Hepatocyte (in vitro differentiated cells): ENCODE results near the gene KCNK6. TPM values are rescaled to one million over a fixed set of nuclear protein-coding genes. Genes with fewer than 3 reads are reported as not detected.
A peak's percentile ranks its signal among the peaks of the same experiment; 100 is the strongest.

ENCODE experiments used
- DNase-seq: peaks from one replicate; pipeline ENCODE4 v3.0.0-alpha.2; 2016; ENCODE audit warnings: low spot score
- H2AFZ ChIP-seq: fragments of 200-600 bp; sonication (generic); 2 replicates; pipeline ENCODE4 v1.6.0; 2016; ENCODE audit warnings: antibody characterized with exemption, mild to moderate bottlenecking
- H3K27ac ChIP-seq: fragments of 200-600 bp; sonication (generic); 2 replicates; pipeline ENCODE4 v1.5.1; 2016; ENCODE audit warnings: mild to moderate bottlenecking
- H3K27me3 ChIP-seq: fragments of 200-600 bp; sonication (generic); 2 replicates; pipeline ENCODE4 v1.6.1; 2016
- H3K36me3 ChIP-seq: fragments of 200-600 bp; sonication (generic); replicated peaks from 2 replicates; pipeline ENCODE4 v1.5.1; 2016; ENCODE audit warnings: low read depth; ENCODE audit not compliant: insufficient read depth
- H3K4me1 ChIP-seq: fragments of 200-600 bp; sonication (generic); 2 replicates; pipeline ENCODE4 v1.5.1; 2016; ENCODE audit warnings: mild to moderate bottlenecking, moderate library complexity; ENCODE audit not compliant: insufficient read depth
- H3K4me2 ChIP-seq: fragments of 200-600 bp; sonication (generic); 2 replicates; pipeline ENCODE4 v1.6.0; 2016
- H3K4me3 ChIP-seq: fragments of 200-600 bp; sonication (generic); 2 replicates; pipeline ENCODE4 v1.5.1; 2016; ENCODE audit warnings: mild to moderate bottlenecking
- H3K79me2 ChIP-seq: fragments of 200-600 bp; sonication (generic); 2 replicates; pipeline ENCODE4 v1.6.0; 2017; ENCODE audit warnings: mild to moderate bottlenecking
- H3K9me2 ChIP-seq: fragments of 200-600 bp; sonication (generic); replicated peaks from 2 replicates; pipeline ENCODE4 v1.6.0; 2017; ENCODE audit warnings: mild to moderate bottlenecking; ENCODE audit not compliant: insufficient read depth
- H3K9me3 ChIP-seq: fragments of 200-600 bp; sonication (generic); 2 replicates; pipeline ENCODE4 v1.5.1; 2016; ENCODE audit warnings: low read depth, mild to moderate bottlenecking
- H4K20me1 ChIP-seq: fragments of 200-600 bp; sonication (generic); 2 replicates; pipeline ENCODE4 v1.6.0; 2016; ENCODE audit warnings: mild to moderate bottlenecking; ENCODE audit not compliant: insufficient read depth, poor library complexity, severe bottlenecking
- EZH2 ChIP-seq: fragments of 200-600 bp; sonication (generic); IDR thresholded peaks from 2 replicates; pipeline ENCODE4 v1.6.1; 2016; ENCODE audit warnings: antibody characterized with exemption, mild to moderate bottlenecking, borderline replicate concordance
- EZH2phosphoT487 ChIP-seq: fragments of 200-600 bp; sonication (generic); IDR thresholded peaks from one replicate; pipeline ENCODE4 v1.6.1; 2018; ENCODE audit warnings: antibody characterized with exemption, mild to moderate bottlenecking, low read depth, moderate library complexity; ENCODE audit not compliant: unreplicated experiment, severe bottlenecking
- WGBS: methylation state at CpG from one replicate; pipeline ENCODE4 v1.1.6; 2016; ENCODE audit warnings: low lambda C conversion rate; ENCODE audit errors: missing lambda C conversion rate; 5-methylcytosine and 5-hydroxymethylcytosine counted together
- polyA plus RNA-seq: library from polyadenylated mRNA; unstranded; fragments of >200 nt; fragmentation: Nextera tagmentation; extraction: Ambion mirVana; gene quantifications from 2 replicates; pipeline ENCODE4 v1.2.1, GENCODE V29; 2016
- total RNA-seq: library from RNA; depleted of rRNA; stranded (reverse); fragments of >200 nt; gene quantifications from 2 replicates; pipeline ENCODE4 v1.2.3, GENCODE V29; 2014
- TF ChIP-seq, protein P1 (sequence below): fragments of 200-600 bp; sonication (generic); IDR thresholded peaks from 2 replicates; pipeline ENCODE4 v1.5.1; 2016; ENCODE audit warnings: antibody characterized with exemption, mild to moderate bottlenecking; ENCODE audit not compliant: poor library complexity

The KCNK6 gene
- total and polyA plus RNA-seq, 2 experiments from 2014 or later, result 9.0 to 16.0 TPM

DNA sequence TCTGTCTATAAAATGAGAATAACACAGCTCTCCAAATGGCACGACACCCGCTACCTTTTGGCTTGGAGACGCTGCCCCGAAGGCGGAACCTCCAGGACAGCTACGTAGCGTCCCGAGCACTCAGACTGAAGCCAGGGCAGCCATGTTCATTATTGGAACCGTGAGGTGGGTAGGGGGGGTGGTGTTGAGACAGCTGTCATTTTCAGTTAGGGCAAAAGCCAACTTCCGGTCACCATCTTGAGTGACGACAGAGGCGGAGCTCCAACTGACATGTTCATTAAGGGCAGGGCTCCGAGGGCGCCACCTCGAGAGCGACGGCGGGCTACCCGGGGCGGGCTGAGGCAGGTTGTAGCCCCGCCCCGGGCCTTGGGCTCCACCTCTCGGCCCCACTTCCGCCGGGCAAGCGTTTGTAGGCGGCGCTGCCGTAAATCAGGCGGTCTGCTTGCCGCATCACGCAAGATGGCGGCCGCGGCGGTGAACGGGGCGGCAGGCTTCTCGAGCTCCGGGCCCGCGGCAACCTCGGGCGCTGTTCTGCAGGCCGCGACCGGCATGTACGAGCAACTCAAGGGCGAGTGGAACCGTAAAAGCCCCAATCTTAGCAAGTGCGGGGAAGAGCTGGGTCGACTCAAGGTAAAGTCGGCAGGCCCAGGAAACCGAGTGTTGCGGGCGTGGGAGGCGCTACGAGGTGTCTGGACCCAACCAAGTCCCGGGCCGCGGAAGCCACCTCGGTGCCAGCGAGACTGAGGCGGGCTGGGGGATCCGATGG is 54.9 kb downstream of the KCNK6 start, which contains the start of gene PSMD8:
TSS of gene PSMD8 (plus strand) at position 240 of the 766 bp plus-strand sequence. CDS start at position 271, 31 bp downstream.
- Histone ChIP-seq H2AFZ (peak within 1 kb of the TSS; percentile 67), H3K4me2 (peak within 1 kb of the TSS; percentile 94), H3K9me2 (no peaks in the 10 kb centered on the region), H3K27ac (peak within 1 kb of the TSS; percentile 94), H3K4me1 (peaks cover 10% of the 10 kb centered on the region), H3K79me2 (peaks cover 44% of the 10 kb centered on the region), H4K20me1 (peaks cover 28% of the 10 kb centered on the region), H3K27me3 (no peaks in the 10 kb centered on the region), H3K36me3 (no peaks in the 10 kb centered on the region), H3K9me3 (no peaks in the 10 kb centered on the region), H3K4me3 (peak within 1 kb of the TSS; percentile 65)
- DNase-seq, result peak; percentile 100
- 1% methylated on average over 62 of the region's 65 CpGs for WGBS
- TF ChIP-seq EZH2phosphoT487, result no peak
- TF ChIP-seq EZH2, result no peak
- TF ChIP-seq, protein P1, sequence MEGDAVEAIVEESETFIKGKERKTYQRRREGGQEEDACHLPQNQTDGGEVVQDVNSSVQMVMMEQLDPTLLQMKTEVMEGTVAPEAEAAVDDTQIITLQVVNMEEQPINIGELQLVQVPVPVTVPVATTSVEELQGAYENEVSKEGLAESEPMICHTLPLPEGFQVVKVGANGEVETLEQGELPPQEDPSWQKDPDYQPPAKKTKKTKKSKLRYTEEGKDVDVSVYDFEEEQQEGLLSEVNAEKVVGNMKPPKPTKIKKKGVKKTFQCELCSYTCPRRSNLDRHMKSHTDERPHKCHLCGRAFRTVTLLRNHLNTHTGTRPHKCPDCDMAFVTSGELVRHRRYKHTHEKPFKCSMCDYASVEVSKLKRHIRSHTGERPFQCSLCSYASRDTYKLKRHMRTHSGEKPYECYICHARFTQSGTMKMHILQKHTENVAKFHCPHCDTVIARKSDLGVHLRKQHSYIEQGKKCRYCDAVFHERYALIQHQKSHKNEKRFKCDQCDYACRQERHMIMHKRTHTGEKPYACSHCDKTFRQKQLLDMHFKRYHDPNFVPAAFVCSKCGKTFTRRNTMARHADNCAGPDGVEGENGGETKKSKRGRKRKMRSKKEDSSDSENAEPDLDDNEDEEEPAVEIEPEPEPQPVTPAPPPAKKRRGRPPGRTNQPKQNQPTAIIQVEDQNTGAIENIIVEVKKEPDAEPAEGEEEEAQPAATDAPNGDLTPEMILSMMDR, result no peak

DNA sequence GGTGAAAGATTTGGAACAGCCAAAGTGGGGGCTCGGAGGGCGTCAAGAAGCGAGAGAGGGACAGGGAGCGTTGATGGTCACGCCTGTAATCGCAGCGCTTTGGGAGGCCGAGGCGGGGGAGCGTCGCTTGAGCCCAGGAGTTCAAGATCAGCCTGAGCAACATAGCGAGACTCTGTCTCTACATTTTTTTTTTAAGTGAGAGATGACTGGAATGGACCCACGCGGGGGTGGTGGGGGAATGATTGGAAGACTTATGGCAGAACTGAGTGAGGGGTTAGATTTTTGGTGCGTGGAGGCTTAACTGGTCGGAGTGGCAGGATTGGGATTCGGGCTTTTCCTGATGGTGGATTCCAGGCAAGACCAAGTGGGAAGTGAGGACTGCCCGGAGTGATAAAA is 55.5 kb downstream of the KCNK6 start:
- Histone ChIP-seq H3K4me2 (peak overlapping the region; percentile 94), H3K27ac (peak overlapping the region; percentile 94), H3K9me3 (no peaks in the 10 kb centered on the region), H4K20me1 (peaks cover 28% of the 10 kb centered on the region), H3K9me2 (no peaks in the 10 kb centered on the region), H3K4me1 (peaks cover 10% of the 10 kb centered on the region), H3K79me2 (peaks cover 44% of the 10 kb centered on the region), H3K4me3 (peak overlapping the region; percentile 65), H3K27me3 (no peaks in the 10 kb centered on the region), H2AFZ (peak overlapping the region; percentile 39), H3K36me3 (no peaks in the 10 kb centered on the region)
- 2% methylated on average over 18 of the region's 18 CpGs for WGBS
- no peak for DNase-seq
- TF ChIP-seq EZH2 (no peak), EZH2phosphoT487 (no peak)
- TF ChIP-seq, protein P1, result no peak

GRCh38 chr19:38375748-38376147 is 56.1 kb downstream of the KCNK6 start:
- Histone ChIP-seq H3K9me3 (no peaks in the 10 kb centered on the region), H3K4me1 (peaks cover 10% of the 10 kb centered on the region), H3K79me2 (peaks cover 44% of the 10 kb centered on the region), H3K27me3 (no peaks in the 10 kb centered on the region), H3K27ac (peak overlapping the region; percentile 94), H3K4me3 (peak overlapping the region; percentile 65), H3K9me2 (no peaks in the 10 kb centered on the region), H3K4me2 (peak overlapping the region; percentile 94), H4K20me1 (peaks cover 28% of the 10 kb centered on the region), H2AFZ (no peak overlapping the region), H3K36me3 (no peaks in the 10 kb centered on the region)
- DNase-seq, result no peak
- TF ChIP-seq, protein P1, result no peak
- no peak for TF ChIP-seq EZH2
- no peak for TF ChIP-seq EZH2phosphoT487
- WGBS, result 79% methylated on average over 5 of the region's 5 CpGs
